Mesenchymal stem cell (in vitro differentiated cells and primary cell): ENCODE measurements around the gene MKLN1.
"Not testable (repeated sequence)": the region's sequence is repeated elsewhere in the genome, so short reads cannot be mapped to it uniquely, and the experiment has no call there.

Experiments used
- DNase-seq: peaks from one replicate; pipeline ENCODE4 v3.0.0-alpha.2; 2013
- H2AFZ ChIP-seq: one replicate; pipeline ENCODE4 v1.6.1; 2013; ENCODE audit warnings: low read depth, mild to moderate bottlenecking, control low read depth, inconsistent platforms, low read length, moderate library complexity
- H2AK5ac ChIP-seq: 2 replicates; pipeline ENCODE4 v1.6.1; 2013; ENCODE audit warnings: low read length, moderate library complexity, mild to moderate bottlenecking, inconsistent platforms; ENCODE audit not compliant: severe bottlenecking
- H2BK120ac ChIP-seq: one replicate; pipeline ENCODE4 v1.6.1; 2013; ENCODE audit warnings: low read depth, mild to moderate bottlenecking, inconsistent platforms, low read length, moderate library complexity
- H2BK12ac ChIP-seq, 2 experiments: one replicate each; pipeline ENCODE4 v1.6.1; 2013; ENCODE audit warnings: inconsistent platforms in 2 of 2, low read length in 2 of 2, mild to moderate bottlenecking in 2 of 2, moderate library complexity in 2 of 2, control low read depth in 1 of 2
- H2BK15ac ChIP-seq: one replicate; pipeline ENCODE4 v1.6.1; 2013; ENCODE audit warnings: mild to moderate bottlenecking, low read depth, inconsistent platforms; ENCODE audit not compliant: poor library complexity, severe bottlenecking
- H2BK5ac ChIP-seq: 2 replicates; pipeline ENCODE4 v1.6.1; 2013; ENCODE audit warnings: low read depth, mild to moderate bottlenecking, low read length, control low read depth, inconsistent platforms; ENCODE audit not compliant: poor library complexity, severe bottlenecking
- H3K14ac ChIP-seq, 2 experiments: one replicate each; pipeline ENCODE4 v1.6.1; 2013; ENCODE audit warnings: inconsistent platforms in 2 of 2, low read length in 2 of 2, control low read depth in 1 of 2, mild to moderate bottlenecking in 1 of 2, moderate library complexity in 1 of 2
- H3K18ac ChIP-seq, 2 experiments: one replicate each; pipeline ENCODE4 v1.6.1; 2013; ENCODE audit warnings: inconsistent platforms in 2 of 2, low read length in 2 of 2, control low read depth in 1 of 2, low read depth in 1 of 2, mild to moderate bottlenecking in 1 of 2
- H3K23ac ChIP-seq, 2 experiments: one replicate each; pipeline ENCODE4 v1.6.1; 2013; ENCODE audit warnings: inconsistent platforms in 2 of 2, low read length in 2 of 2, mild to moderate bottlenecking in 2 of 2, moderate library complexity in 2 of 2, control low read depth in 1 of 2
- H3K27ac ChIP-seq: 2 replicates; pipeline ENCODE4 v1.5.1; 2013; ENCODE audit warnings: mild to moderate bottlenecking, moderate library complexity, low read length, control low read depth, inconsistent platforms; ENCODE audit not compliant: poor library complexity, severe bottlenecking
- H3K27me3 ChIP-seq, 2 experiments: 2 replicates each; pipeline versions ENCODE4 v1.6.1 to v1.7.0; 2013; ENCODE audit warnings: low read length in 2 of 2, mild to moderate bottlenecking in 2 of 2, moderate library complexity in 2 of 2, control low read depth in 1 of 2, inconsistent platforms in 1 of 2; ENCODE audit not compliant: control insufficient read depth in 1 of 2, insufficient read depth in 1 of 2
- H3K36me3 ChIP-seq, 2 experiments: 2 replicates each; pipeline versions ENCODE4 v1.6.1 to v1.7.0; 2013; ENCODE audit warnings: low read length in 2 of 2, control low read depth in 1 of 2, inconsistent platforms in 1 of 2, low read depth in 1 of 2, mild to moderate bottlenecking in 1 of 2; ENCODE audit not compliant: insufficient read depth in 2 of 2, control insufficient read depth in 1 of 2
- H3K4ac ChIP-seq, 2 experiments: one replicate each; pipeline ENCODE4 v1.6.1; 2013; ENCODE audit warnings: inconsistent platforms in 2 of 2, low read length in 2 of 2, mild to moderate bottlenecking in 2 of 2, moderate library complexity in 2 of 2, control low read depth in 1 of 2, low read depth in 1 of 2
- H3K4me1 ChIP-seq: 2 replicates; pipeline ENCODE4 v1.6.1; 2013; ENCODE audit warnings: low read depth, low read length, control low read depth; ENCODE audit not compliant: control insufficient read depth, insufficient read depth
- H3K4me2 ChIP-seq: 2 replicates; pipeline ENCODE4 v1.6.1; 2013; ENCODE audit warnings: low read length, mild to moderate bottlenecking, inconsistent platforms; ENCODE audit not compliant: poor library complexity, severe bottlenecking
- H3K4me3 ChIP-seq, 2 experiments: 2 replicates each; pipeline versions ENCODE4 v1.5.1 to v1.7.0; 2013; ENCODE audit warnings: low read length in 2 of 2, mild to moderate bottlenecking in 2 of 2, control low read depth in 1 of 2, low read depth in 1 of 2; ENCODE audit not compliant: insufficient read depth in 1 of 2
- H3K79me1 ChIP-seq: replicated peaks from 2 replicates; pipeline ENCODE4 v1.6.1; 2013; ENCODE audit warnings: mild to moderate bottlenecking, control low read depth, low read length, inconsistent platforms; ENCODE audit not compliant: poor library complexity, severe bottlenecking
- H3K9ac ChIP-seq: 2 replicates; pipeline ENCODE4 v1.7.0; 2013; ENCODE audit warnings: mild to moderate bottlenecking, low read length, moderate library complexity
- H3K9me3 ChIP-seq: 2 replicates; pipeline ENCODE4 v1.7.0; 2013; ENCODE audit warnings: mild to moderate bottlenecking, low read length; ENCODE audit not compliant: control insufficient read depth
- H4K8ac ChIP-seq: one replicate; pipeline ENCODE4 v1.6.1; 2013; ENCODE audit warnings: inconsistent platforms, mild to moderate bottlenecking, low read length, moderate library complexity
- H4K91ac ChIP-seq: one replicate; pipeline ENCODE4 v1.6.1; 2013; ENCODE audit warnings: mild to moderate bottlenecking, low read length, inconsistent platforms
- WGBS: methylation state at CpG from one replicate; pipeline ENCODE4 v1.1.7; 2013; ENCODE audit warnings: mixed read lengths; 5-methylcytosine and 5-hydroxymethylcytosine counted together

Gene MKLN1

DNA sequence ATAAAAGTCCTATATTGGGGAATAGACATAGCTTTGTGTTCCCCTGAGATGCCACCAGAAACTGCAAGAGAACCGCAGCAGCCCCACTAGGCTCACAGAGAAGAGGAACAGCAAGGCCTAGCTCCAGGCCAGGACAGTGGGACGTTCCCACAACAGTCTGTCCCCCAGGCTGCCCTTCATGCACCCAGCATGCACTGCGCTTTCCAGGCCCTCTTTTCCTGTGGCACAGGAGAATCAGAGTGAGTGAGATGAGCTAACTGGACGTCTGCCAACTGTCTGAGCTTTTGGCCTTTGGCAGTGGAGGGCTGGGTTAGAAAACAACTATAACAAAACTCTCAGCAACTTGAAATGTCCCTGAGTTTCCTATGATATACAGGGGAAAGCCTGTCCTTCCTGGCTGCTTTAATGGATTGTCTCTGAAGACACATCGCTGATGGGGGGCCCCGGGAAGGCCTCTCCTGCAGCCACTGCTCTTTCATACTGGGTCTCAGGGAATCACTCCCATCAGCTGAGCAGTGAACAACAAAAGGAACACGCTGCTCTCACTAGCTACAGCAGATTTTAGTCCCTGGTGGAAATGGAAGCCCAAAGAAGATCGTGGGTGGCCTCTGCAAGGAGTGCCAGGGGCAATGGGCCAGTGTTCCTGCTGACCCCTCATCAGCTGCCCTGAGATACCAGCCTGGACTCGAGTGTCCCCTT, 175.3 kb downstream of the MKLN1 start:
- 87% methylated on average over 8 of the region's 9 CpGs for WGBS
- H3K9ac ChIP-seq, result peak overlapping the region; percentile 45
- no peak overlapping the region for H2BK5ac ChIP-seq
- no peak overlapping the region for H3K14ac ChIP-seq
- H3K4me3 ChIP-seq, result no peak overlapping the region
- no peak overlapping the region for H2AFZ ChIP-seq
- H3K9me3 ChIP-seq, result no peaks in the 10 kb centered on the region
- peaks cover 21% of the 10 kb centered on the region for H3K4me1 ChIP-seq
- H3K23ac ChIP-seq, result no peak overlapping the region
- peak overlapping the region; percentile 68 to 86 for H3K18ac ChIP-seq
- no peak overlapping the region for H3K4ac ChIP-seq
- H2BK15ac ChIP-seq, result peak overlapping the region; percentile 38
- peaks cover 2 to 22% of the 10 kb centered on the region in 2 experiments for H3K36me3 ChIP-seq
- DNase-seq, result peak; percentile 61
- H3K4me2 ChIP-seq, result no peak overlapping the region
- peak overlapping the region; percentile 68 for H2AK5ac ChIP-seq
- H4K8ac ChIP-seq, result no peak overlapping the region
- H3K79me1 ChIP-seq, result no peaks in the 10 kb centered on the region
- no peak overlapping the region for H2BK120ac ChIP-seq
- peak overlapping the region; percentile 36 for H3K27ac ChIP-seq
- H2BK12ac ChIP-seq, result peak overlapping the region in 1 of 2 experiments; percentile 31
- no peak overlapping the region for H4K91ac ChIP-seq
- H3K27me3 ChIP-seq, result no peaks in the 10 kb centered on the region

DNA sequence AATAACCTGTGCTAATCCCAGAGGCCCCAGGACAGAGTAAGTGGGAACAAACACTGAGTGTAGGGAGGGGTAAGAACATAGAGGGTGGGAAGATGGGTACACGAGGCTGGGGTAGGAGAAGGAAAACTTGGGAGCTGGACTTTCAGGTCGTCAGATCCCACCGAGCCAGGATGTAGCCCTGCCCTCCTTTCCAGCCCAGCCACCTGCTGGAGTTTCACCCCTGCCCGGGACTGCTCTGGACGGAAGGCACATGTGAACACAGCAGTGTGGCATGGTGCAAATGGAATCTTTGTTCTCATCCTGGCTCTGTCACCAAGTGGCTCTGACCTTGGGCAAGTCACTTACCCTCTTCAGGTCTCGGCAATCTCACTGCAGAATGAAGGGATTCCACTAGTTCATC, 176.0 kb downstream of the MKLN1 start:
- Histone ChIP-seq H3K18ac (peak overlapping the region in 1 of 2 experiments; percentile 68), H3K9ac (peak overlapping the region; percentile 45), H3K23ac (no peak overlapping the region), H3K4ac (no peak overlapping the region), H2AFZ (no peak overlapping the region), H3K14ac (no peak overlapping the region), H3K36me3 (peaks cover 0 to 22% of the 10 kb centered on the region in 2 experiments), H2BK120ac (no peak overlapping the region), H2BK12ac (no peak overlapping the region), H3K27me3 (no peaks in the 10 kb centered on the region), H4K91ac (no peak overlapping the region), H3K4me2 (no peak overlapping the region), H3K4me3 (no peak overlapping the region), H3K79me1 (no peaks in the 10 kb centered on the region), H2AK5ac (peak overlapping the region; percentile 68), H3K27ac (peak overlapping the region; percentile 36), H2BK15ac (no peak overlapping the region), H3K9me3 (no peaks in the 10 kb centered on the region), H4K8ac (no peak overlapping the region), H3K4me1 (peaks cover 23% of the 10 kb centered on the region), H2BK5ac (no peak overlapping the region)
- no peak for DNase-seq
- WGBS, result 92% methylated on average over 6 of the region's 6 CpGs

- no peak overlapping the region for H4K8ac ChIP-seq
- no peaks in the 10 kb centered on the region for H3K27me3 ChIP-seq
- H2BK120ac ChIP-seq, result no peak overlapping the region
- H3K9ac ChIP-seq, result no peak overlapping the region
- H3K4ac ChIP-seq, result no peak overlapping the region
- H2BK12ac ChIP-seq, result no peak overlapping the region
- no peak overlapping the region for H4K91ac ChIP-seq
- no peak overlapping the region for H3K14ac ChIP-seq
- H3K36me3 ChIP-seq, result peaks cover 0 to 24% of the 10 kb centered on the region in 2 experiments
- no peak overlapping the region for H3K23ac ChIP-seq
- no peaks in the 10 kb centered on the region for H3K9me3 ChIP-seq
- H3K79me1 ChIP-seq, result no peaks in the 10 kb centered on the region
- H2BK15ac ChIP-seq, result no peak overlapping the region
- H2AK5ac ChIP-seq, result no peak overlapping the region
- no peak overlapping the region for H3K4me2 ChIP-seq
- no peak overlapping the region for H2BK5ac ChIP-seq
- WGBS, result 96% methylated on average over 12 of the region's 14 CpGs
- H3K4me3 ChIP-seq, result no peak overlapping the region
- no peak overlapping the region for H3K18ac ChIP-seq
- DNase-seq, result no peak
- no peak overlapping the region for H2AFZ ChIP-seq
- H3K4me1 ChIP-seq, result peaks cover 23% of the 10 kb centered on the region
- no peak overlapping the region for H3K27ac ChIP-seq
Measured at GRCh38 chr7:131504157-131504899, 176.7 kb downstream of the MKLN1 start.

DNA sequence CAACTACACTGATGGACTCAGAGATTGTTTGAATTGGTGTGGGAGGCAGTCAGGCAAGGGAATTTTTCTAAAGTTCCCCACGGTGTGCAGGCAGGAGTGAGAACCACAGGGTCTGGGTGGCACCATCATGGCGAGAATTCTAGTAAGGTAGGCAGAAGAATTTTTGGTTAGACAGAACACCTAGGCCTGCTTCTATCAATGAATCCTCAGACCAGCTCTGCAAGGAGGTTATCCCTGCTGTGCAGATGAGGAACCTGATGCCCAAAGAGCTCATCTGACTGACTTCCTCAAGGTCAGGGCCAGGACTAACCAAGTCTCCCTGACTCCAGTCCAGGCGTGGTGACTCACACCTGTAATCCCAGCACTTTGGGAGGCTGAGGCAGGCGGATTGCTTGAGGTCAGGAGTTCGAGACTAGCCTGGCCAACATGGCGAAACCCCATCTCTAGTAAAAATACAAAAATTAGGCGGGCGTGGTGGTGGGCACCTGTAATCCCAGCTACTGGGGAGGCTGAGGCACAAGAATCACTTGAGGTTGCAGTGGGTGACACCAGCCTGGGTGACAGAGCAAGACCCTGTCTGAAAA, 177.5 kb downstream of the MKLN1 start:
- not testable (repeated sequence) for H4K91ac ChIP-seq, H3K4me2 ChIP-seq, DNase-seq, H3K18ac ChIP-seq, H3K27me3 ChIP-seq, H3K4me3 ChIP-seq, H2AK5ac ChIP-seq, H3K9ac ChIP-seq, H2BK12ac ChIP-seq, H4K8ac ChIP-seq, H3K23ac ChIP-seq, H2BK120ac ChIP-seq, H3K9me3 ChIP-seq, H3K79me1 ChIP-seq, H3K4ac ChIP-seq, H2AFZ ChIP-seq, H2BK5ac ChIP-seq, H3K14ac ChIP-seq, H2BK15ac ChIP-seq, H3K27ac ChIP-seq
- H3K36me3 ChIP-seq, result peaks cover 0 to 23% of the 10 kb centered on the region in 2 experiments
- peaks cover 23% of the 10 kb centered on the region for H3K4me1 ChIP-seq
- 96% methylated on average over 6 of the region's 8 CpGs for WGBS
